ENCODE data around the gene IRGC. TPM values are rescaled to one million over a fixed set of nuclear protein-coding genes. Genes with fewer than 3 reads are reported as not detected.
A peak's percentile ranks its signal among the peaks of the same experiment; 100 is the strongest.
"Not testable (repeated sequence)": the region's sequence is repeated elsewhere in the genome, so short reads cannot be mapped to it uniquely, and the experiment has no call there.

The IRGC gene
- total RNA-seq, 1 donor from 2014 or later: not detected

DNA sequence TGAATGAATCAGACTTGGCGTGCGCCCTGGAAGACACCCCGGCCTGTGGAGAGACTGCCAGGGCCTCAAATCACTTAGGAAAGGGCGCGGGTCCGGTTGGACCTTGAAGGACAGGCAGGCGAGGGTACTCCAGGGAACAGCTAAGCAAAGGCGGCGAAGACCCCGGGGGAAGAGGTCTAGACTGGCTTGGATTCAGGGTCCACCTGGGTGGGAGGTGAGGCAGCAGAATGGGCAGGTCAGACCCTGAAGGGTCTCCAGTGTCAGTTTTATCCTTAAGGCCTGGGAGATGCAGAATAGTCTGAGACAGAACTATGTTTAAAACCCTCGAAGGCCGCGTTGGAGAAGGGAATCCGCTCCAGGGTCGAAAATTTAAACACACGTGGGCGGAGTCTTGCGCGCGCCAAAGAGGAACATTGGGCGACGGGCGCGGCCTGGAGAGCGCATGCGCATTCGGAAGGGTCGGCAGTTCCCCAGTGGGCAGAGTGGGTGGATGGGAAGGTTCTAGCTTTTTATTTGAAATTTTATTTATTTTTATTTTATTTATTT lies 39.5 kb downstream of the IRGC start:
- TF ChIP-seq CTCF (IDR thresholded peaks at IDR 0.05): no peak
- H3K27ac ChIP-seq: peak overlapping the region; percentile 99
- intact Hi-C loops (cut with DNase I): loop anchor here (1.0 to 10.0 kb wide), 3 partner anchors 71 to 179 kb away; partner anchors contain the start of genes ZNF283 and ZNF45
- DNase-seq (ENCODE audit: low spot score in 2 of 2): peak in 1 of 2 donors; percentile 84
- no peaks in the 10 kb centered on the region for H3K9me3 ChIP-seq
- H3K36me3 ChIP-seq: peaks cover 4 to 6% of the 10 kb centered on the region in 2 donors
- H3K4me3 ChIP-seq: peak overlapping the region; percentile 77 to 92
- no peaks in the 10 kb centered on the region for H3K27me3 ChIP-seq
- peaks cover 3 to 26% of the 10 kb centered on the region in 2 donors for H3K4me1 ChIP-seq

- no peak for DNase-seq (ENCODE audit: low spot score in 2 of 2)
- H3K36me3 ChIP-seq: no peaks in the 10 kb centered on the region
- peaks cover 6 to 20% of the 10 kb centered on the region in 2 donors for H3K4me1 ChIP-seq
- no peak for TF ChIP-seq CTCF (IDR thresholded peaks at IDR 0.05)
- no peaks in the 10 kb centered on the region for H3K27me3 ChIP-seq
- no peaks in the 10 kb centered on the region for H3K9me3 ChIP-seq
- no peak overlapping the region for H3K4me3 ChIP-seq
- no peak overlapping the region for H3K27ac ChIP-seq
- intact Hi-C loops (cut with DNase I): loop anchor here (10.0 kb wide), 1 partner anchor 175 kb away; the partner anchor contains the start of gene ZNF45
These were observed 43.6 kb downstream of the IRGC start for GRCh38 chr19:43759515-43759914.

DNA sequence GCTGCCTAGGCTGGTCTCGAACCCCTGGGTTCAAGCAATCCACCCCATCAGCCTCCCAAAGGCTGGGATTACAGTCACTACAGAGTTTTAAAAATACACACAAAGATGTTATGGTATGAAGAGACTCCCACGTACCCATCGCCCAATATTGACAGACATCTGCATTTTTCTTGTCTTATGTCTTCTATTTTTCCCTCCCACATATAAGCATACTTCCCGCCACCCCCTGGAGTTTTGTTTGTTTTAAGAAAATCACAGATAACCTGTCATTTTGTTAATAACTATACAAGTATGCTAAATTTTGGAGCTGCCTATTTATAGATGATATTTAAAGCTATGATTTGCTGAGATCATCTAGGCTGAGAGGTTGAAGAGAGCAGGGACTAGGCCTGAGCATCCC lies 45.1 kb downstream of the IRGC start:
- no peak overlapping the region for H3K4me3 ChIP-seq
- no peak for TF ChIP-seq CTCF (IDR thresholded peaks at IDR 0.05)
- intact Hi-C loops (cut with DNase I): no loop called here
- H3K4me1 ChIP-seq: peaks cover 6 to 23% of the 10 kb centered on the region in 2 donors
- H3K36me3 ChIP-seq: no peaks in the 10 kb centered on the region
- no peaks in the 10 kb centered on the region for H3K27me3 ChIP-seq
- H3K27ac ChIP-seq: no peak overlapping the region
- H3K9me3 ChIP-seq: no peaks in the 10 kb centered on the region
- no peak for DNase-seq (ENCODE audit: low spot score in 2 of 2)

GRCh38 chr19:43762814-43763213 lies 46.9 kb downstream of the IRGC start:
- H3K27me3 ChIP-seq: no peaks in the 10 kb centered on the region
- H3K9me3 ChIP-seq: no peaks in the 10 kb centered on the region
- peak overlapping the region; percentile 57 to 76 for H3K27ac ChIP-seq
- no peak for DNase-seq (ENCODE audit: low spot score in 2 of 2)
- H3K4me3 ChIP-seq: no peak overlapping the region
- intact Hi-C loops (cut with DNase I): no loop called here
- H3K36me3 ChIP-seq: no peaks in the 10 kb centered on the region
- H3K4me1 ChIP-seq: peaks cover 6 to 23% of the 10 kb centered on the region in 2 donors
- TF ChIP-seq CTCF (IDR thresholded peaks at IDR 0.05): no peak

- intact Hi-C loops (cut with DNase I): no loop called here
- Histone ChIP-seq H3K27ac (peak overlapping the region; percentile 57 to 76), H3K4me1 (peaks cover 6 to 23% of the 10 kb centered on the region in 2 donors), H3K36me3 (no peaks in the 10 kb centered on the region), H3K4me3 (no peak overlapping the region), H3K9me3 (no peaks in the 10 kb centered on the region), H3K27me3 (no peaks in the 10 kb centered on the region)
- peak in 1 of 2 donors; percentile 72 for DNase-seq (ENCODE audit: low spot score in 2 of 2)
- TF ChIP-seq CTCF (IDR thresholded peaks at IDR 0.05): no peak
These were observed 47.6 kb downstream of the IRGC start for GRCh38 chr19:43763473-43763939.

DNA sequence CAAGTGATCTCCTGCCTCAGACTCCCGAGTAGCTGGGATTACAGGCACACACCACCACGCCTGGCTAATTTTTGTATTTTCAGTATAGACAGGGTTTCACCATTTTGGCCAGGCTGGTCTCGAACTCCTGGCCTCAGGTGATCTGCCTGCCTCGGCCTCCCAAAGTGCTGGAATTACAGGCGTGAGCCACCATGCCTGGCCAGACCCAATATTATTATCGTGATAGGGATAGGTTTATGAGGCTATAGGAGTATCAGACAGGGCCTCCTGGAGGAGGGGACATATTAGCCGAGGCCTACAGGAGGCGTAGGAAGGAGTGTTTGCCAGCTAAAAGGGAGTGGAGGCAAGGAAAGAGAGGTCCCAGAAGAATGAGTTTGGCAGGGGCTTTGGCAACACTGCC lies 48.8 kb downstream of the IRGC start:
- DNase-seq (ENCODE audit: low spot score in 2 of 2); intact Hi-C loops (cut with DNase I); H3K27me3 ChIP-seq; H3K9me3 ChIP-seq; H3K36me3 ChIP-seq; H3K4me3 ChIP-seq: not testable (repeated sequence)
- Histone ChIP-seq H3K4me1 (peaks cover 6 to 23% of the 10 kb centered on the region in 2 donors), H3K27ac (peak overlapping the region; percentile 76 to 80)

Measured in ascending aorta (tissue), 2 donors.